SH-SY5Y (cell line): Measurements from ENCODE around the gene CASP6.

Experiments
- GATA2 ChIP-seq: IDR thresholded peaks from 2 replicates; pipeline ENCODE4 v1.6.1; 2011; ENCODE audit warnings: mild to moderate bottlenecking, low read depth, low read length
- GATA3 ChIP-seq: IDR thresholded peaks from 2 replicates; pipeline ENCODE4 v1.6.1; 2011; ENCODE audit warnings: low read depth, mild to moderate bottlenecking, low read length, moderate library complexity

Gene CASP6

DNA sequence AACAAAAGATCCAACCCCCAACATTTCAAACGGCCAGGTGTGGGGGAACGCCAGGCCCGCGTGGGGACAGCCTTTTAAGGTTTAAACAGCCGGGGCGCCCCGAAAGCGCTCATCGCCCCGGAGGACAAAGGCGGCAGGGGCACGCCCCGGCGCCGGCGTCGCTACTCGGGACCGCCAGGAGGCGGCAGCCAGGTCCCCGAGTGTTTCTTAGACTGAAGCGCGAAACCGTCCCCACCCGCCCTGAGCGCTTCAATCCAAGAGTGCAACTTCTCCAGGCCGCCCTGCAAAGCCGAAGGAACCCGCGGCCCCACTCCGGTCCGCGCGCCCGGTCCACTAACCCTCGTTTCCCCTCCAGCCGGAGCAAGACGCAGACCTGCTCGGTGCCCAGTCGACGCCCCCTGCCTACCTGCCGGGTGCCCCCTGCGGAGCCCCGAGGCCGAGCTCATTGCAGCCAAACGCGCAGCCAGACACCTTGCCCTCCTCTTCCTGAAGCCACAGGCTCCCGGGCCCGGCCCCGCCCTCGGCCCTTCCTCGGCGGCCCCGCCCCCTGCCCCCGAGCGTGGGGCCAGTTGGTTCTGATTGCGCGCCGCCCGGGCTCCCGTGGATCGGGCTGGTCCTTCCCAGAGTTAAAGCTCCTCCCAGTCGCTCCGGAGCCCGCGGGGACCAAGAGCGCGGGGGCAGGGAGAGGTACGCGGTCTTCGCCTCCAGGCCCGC, at the start of gene CASP6:
Gene CASP6, minus strand, starts transcription at position 496 of the 714 bp plus-strand sequence. Its CDS starts 50 bp downstream, at position 446.
- no peak for TF ChIP-seq GATA3
- TF ChIP-seq GATA2: no peak

DNA sequence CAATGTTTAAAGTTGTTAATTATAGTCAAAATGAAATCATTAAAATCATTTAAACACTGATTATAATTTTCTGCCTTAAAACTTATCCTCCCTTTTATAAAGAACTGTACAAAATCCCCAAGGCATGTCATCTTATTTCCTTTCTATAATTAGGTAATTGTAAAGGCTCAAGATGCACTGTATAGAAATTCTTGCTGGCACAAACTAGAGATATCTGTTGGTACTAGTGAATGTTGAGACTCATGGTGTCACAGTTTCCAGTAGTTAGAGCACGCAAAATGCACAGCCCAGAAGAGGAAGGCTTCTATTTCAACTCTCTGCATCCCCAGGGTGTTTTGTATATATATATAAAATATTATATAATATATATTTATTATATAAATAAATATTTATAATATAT, 49.3 kb upstream of the CASP6 start:
- TF ChIP-seq GATA3 (no peak), GATA2 (no peak)

DNA sequence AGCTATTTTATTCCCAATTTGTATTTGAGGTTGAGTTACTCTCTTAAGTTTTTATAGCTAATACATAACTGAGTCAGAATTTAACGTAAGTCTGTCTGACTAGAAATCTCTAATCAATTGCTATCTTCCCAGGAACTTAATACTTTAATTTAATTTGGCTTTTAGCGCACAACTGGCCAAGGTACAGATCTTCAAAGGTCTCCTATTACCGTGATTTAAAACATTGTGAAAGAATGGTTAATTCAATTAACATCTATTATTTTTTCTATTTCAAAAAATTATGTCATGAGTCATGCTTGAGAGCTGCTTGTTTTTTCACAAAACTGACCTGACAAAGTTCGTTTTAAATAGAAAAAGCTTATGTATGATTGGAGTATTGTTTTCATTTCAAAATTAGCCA, 48.6 kb upstream of the CASP6 start:
- TF ChIP-seq GATA3: no peak
- no peak for TF ChIP-seq GATA2

DNA sequence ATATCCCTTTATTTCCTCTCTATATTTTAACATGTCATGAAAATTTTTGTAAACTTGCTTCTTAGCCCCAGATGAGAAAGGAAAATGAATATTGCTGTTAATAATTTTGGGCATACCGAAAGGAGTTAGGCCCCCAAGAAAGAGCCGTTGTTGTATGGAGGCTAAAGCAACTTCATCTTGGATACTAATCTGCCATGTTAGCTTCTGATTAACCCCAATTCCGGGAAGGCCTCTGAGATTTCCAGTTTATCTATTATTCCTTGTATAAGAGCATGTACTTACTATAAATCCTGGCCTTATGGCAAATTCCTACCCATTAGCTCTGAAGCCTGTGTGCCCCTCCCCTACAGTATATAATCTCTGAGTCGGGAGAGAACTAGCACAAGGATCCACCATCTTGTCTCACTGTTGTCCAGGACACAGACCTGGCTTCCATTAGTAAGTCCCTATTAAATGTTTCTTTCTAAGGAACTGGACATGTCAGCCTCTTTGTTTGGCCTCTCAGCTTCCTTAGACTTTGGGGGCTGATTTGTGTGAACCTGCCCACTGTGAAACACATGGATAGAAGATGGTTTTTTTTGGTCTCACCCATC, 47.5 kb upstream of the CASP6 start:
- TF ChIP-seq GATA2 (no peak), GATA3 (no peak)

DNA sequence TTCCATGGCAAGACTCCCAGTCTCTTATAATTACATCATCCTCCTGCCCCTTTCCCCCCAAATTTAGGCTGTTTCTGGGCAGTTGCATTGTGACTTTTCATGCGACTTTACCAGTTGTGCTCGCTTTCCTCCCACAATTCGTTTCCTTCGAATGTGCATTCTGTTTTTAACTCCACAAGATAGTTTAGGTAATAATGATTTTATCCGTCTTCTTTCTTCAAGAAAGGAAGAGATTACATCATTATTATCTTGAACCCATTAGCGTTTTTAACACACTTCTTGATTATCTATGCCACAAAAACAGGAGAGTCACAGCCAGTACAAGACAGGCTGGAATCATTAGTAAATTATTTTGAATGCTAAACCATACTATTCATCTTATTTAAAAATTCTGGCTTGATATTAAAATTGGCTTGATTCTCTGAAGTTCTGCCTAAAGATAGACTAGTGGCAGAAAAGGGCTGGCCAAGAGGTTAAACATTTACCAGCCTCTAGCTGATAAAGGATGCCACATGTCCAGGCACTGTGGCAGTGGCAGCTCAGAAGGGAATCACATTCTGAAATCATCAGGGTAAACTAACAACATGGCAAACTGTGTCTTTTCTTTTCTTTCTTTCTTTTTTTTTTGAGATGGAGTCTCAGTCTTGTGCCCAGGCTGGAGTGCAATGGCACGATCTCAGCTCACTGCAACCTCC, 46.3 kb upstream of the CASP6 start:
- TF ChIP-seq GATA3 (no peak), GATA2 (no peak)

DNA sequence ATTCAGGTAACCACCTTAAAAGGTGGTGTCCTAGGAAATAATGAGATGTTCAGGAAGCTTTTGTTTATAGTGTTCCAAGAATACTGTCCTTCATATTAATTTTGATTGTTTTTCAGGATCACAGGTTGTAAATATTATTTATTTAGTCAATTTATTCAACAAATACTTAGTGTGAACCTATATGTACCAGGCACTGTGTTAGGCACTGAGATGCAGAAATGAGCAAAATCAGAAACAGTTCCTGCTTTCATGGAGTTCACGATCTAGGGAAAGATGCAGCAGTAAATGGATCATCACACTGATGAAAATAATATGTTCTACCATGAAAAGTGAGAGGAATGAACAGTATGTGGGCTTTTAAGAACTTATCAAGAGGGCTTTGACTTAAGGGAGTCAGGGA, 44.9 kb upstream of the CASP6 start:
- TF ChIP-seq GATA2 (no peak), GATA3 (no peak)

DNA sequence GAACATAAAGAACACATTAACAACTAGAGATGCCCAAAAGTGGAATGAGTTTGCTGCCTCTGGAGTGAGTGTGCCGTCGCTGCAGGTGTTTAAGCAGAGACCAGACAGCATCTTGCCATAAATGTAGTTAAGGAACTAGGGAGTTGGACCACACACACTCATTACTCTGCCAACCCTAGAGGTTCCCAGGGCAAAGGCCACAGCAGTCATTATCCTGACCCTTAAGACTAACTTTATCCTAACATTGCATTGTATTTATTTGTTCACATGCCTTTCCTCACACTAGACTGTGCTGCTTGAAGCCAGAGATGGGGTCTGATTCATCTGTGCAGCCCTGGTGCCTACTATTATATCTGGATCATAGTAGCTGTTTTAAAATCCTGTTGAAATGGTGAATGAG, 43.5 kb upstream of the CASP6 start:
- no peak for TF ChIP-seq GATA3
- no peak for TF ChIP-seq GATA2

DNA sequence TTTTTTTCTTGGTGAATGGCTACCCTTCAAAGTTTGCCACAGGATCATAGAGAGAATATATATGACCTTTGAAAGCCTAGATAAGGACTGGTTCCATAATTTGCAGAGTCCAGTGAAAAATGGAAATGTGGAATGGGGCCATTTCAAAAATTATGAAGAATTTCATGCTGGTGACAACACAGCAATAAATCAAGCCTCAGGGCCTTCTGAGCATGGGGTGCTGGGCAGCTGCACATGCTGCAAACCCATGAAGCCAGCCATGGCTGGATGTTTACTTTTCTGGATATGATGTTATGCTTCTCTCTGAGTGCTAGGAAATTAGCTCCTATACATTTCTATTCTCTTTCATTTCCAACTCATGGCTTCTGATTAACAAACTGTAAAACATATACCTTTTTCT, 42.6 kb upstream of the CASP6 start:
- no peak for TF ChIP-seq GATA3
- TF ChIP-seq GATA2: no peak

DNA sequence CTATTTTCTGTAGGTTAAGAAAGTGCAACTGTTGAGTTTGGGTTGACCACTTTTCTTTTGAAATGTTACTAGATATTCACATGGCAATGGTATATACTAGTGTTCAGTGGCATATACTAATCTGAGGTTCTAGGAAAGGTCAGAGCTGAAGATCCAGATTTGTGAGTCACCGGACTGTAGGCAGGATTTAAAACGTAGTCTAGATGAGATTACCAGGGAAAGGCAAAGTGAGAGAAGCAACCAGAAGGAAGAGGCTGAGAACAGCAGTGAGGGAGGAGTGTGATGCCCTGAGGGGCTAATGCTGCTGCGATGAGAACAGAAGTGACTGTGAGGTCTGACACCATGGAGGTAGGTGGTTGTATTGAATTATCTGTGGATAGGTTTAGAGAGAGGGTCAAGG, 36.3 kb upstream of the CASP6 start:
- TF ChIP-seq GATA2 (no peak), GATA3 (no peak)

DNA sequence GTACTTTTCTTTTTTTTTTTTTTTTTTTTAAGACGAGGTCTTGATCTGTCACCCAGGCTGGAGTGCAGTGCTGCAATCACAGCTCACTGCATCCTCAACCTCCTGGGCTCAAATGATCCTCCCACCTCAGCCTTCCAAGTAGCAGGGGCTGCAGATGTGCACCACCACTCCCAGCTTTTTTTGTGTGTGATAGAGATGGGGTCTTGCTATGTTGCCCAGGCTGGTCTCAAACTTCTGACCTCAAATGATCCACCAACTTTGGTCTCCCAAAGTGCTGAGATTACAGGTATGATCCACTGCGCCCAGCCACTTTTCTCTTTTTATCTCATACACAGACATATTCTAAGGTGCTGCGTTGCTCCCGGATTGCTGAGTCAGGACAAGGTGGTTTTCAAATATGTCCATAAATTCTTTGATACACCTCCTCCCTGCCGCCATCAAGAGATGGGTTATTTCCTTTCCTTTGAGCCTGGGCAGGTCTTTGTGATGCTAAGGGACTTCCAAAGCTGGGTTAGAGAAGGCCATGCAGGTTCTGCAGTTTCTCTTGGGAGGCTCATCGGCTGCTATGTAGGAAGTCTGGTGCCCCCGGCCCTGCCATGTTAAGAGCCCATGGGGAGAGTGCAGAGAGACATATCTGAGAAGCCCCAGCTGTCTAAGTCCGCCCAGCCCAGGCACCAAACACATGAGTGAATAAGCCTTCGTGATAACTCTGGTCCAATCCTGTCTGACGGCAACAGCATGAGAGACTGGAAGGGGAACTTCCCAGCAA, 35.0 kb upstream of the CASP6 start:
- no peak for TF ChIP-seq GATA2
- TF ChIP-seq GATA3: no peak

DNA sequence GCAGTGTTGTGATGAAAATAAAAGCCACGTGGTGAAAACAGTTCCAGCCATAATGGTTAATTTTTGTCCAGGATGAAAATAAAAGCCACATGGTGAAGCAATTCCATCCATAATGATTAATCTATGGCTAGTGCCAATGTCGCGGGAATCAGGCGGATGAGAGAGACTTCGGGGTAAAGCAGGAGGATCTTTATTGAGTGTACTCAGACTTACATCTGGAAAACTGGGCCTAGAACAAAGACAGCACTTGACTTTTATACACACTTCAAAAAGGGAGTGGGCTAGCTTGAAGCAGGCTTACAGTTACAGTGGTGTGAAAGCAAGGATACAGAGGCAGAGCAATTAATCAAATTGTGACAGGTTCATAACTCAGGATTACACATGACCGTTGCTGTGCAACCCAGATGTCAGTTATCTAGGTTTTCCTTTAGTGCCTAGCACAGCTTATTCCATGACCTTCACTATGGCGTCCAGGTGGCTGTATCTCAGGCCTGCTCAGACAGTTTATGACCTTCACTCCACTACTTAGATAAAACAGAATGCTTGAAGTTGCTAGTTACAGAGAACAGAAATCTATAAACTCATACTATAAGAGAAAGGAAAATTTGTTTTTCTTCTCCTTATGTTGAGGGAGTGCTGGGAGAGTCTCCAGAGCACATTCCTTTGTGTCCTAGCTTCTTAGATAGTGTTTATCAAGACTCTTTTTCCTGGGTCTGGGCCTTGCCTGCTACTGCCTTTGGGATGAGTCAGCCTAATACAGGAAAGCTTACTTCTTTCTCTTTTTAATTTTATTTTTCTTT, 32.5 kb upstream of the CASP6 start:
- TF ChIP-seq GATA2 (no peak), GATA3 (no peak)

DNA sequence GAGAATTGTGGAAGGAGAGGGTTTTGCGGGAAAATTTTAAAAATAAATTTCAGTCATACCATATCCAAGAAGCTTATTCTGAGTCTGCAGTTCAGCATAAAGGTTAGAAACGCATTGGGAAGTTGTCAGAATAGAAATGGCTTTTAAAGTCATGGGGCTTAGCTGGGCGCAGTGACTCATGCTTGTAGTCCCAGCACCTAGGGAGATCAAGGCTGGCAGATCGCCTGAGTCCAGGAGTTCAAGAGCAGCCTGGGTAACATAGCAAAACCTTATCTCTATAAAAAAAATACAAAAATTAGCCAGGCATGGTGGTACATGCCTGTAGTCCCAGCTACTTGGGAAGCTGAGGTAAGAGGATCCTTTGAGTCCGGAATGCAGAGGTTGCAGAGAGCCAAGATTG, 30.5 kb upstream of the CASP6 start:
- TF ChIP-seq GATA2: no peak
- no peak for TF ChIP-seq GATA3

DNA sequence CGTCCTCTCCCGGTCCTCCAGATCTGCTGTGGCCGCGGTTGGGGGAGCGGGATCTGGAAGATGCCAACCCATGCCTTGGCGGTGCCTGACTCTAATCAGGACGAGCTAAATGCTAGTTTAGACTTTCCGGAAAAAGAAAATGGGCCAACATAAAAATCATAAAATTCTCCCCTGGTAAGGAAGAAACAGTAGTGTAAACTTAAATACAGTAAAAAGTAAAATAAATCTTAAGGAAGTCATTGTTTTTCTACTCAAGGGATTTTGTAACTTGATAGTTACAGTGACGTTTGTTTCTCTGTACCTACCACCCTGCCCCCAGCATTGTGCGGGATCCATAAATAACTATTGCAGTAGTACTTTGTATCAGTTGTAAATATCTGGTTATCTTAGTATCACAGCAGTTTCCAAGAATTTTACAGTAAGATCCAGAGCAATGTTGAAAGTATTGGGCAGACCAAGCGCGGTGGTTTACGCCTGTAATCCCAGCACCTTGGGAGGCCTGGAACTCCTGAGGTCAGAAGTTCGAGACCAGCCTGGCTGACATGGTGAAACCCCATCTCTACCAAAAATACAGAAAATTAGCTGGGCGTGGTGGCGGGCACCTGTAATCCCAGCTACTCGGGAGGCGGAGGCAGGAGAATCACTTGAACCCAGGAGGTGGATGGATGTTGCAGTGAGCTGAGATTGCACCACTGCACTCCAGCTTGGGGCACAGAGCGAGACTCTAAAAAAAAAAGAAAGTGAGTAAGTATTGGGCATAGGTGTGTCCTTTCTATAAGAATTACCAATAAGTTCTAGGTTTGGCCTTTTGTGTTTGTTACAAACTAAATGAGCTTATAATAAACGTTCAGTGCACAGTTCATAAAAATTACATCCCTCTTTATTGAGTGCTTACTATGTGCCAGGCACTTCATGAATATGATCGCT, 27.6 kb upstream of the CASP6 start:
- TF ChIP-seq GATA2: no peak
- TF ChIP-seq GATA3: no peak
